ENCODE measurements around the gene PODN.

PODN gene

DNA sequence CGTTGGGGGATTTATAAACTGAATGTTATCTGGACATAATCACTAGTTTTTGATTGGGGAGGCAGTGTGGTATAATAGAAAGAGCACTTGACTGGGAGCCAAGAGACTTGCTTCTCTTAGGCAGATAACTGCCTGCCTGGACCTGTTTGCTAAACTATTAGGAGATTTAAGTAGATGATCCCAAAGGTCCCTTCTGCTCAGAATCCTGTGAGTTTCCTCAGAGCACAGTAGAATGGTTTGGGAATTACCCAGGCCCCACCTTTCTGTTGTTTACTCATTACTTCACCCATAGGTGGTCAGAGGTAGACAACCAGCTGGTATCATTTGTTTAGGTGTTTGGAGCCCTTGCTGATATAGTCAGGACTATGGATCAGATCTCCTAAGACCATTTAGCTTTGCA, 10.3 kb upstream of the PODN start:
- DNase-seq (ENCODE audit: low spot score): no peak

DNA sequence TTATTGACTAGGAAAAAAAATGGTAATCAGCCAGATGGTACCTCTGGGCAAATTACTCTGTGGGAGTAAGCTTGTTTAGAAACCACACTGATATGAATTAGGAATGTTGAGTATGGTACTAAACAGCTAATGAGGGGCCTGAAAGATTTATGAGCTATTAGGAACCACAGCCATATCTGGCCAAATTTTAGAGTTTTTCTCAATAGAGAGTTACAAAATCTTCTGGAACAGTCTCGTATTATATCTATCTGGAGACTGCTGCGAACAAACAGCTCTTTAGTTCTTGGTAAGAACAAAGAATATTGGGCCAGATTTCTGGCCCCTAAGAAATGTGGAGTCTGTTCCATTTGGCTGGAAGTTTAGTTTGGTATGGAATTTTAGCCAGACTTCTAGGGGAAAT, 4.9 kb upstream of the PODN start:
- no peak for DNase-seq (ENCODE audit: low spot score)

DNA sequence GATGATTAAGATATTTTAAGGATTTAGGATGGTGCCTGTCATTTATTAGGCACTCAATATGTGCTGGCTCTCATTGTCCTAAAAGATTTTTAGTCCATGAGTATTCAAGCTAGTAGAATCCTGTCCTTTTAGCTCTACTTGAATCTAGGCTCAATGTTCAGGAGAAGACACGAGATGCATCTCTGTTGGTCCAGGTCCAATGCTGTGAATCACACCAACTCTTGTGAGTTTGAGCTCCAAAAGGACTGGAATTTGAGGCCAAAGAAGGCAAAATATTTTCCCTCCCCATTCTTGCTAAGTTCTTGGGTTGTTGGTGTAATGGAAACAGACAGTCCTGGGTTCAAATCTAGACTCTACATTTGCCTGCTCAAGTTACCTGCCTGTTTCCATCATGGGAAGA, 1.4 kb upstream of the PODN start:
- DNase-seq (ENCODE audit: low spot score): no peak

DNA sequence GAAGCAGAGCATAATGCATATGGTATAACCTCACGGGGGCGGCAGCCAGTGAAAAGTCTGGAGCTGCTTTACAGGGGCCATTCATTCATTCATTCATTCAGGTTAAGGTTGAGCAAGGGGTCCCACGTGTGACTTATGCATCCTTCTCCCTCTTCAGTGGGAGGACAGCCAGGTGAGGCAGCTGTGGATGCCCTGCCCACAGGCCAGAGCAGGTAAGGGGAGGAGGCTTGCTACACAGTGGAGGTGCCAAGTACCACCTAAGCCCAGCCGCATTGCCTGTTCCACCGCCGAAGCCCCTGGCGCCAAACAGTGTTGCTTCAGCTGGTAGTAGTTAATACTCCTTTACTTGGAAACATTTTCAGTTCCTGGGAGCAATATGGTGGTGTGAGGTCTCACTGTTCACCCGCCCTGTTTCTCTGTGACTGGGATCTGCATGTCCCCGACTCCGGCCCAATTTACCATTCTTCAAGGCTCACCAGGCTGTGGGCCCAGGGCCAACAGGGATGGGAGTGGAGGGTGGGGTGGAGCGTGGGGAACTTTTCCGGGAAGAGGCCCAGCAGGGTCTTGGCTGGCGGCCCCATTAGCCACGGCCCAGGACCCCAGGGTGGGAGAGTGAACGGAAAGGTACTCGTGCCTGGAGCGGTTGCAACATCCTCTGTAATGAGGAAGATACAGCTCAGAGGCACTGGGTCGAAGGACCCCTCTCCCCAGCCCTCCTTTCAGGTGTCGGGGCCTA, 722 bp upstream of the PODN start:
- no peak for DNase-seq (ENCODE audit: low spot score)

DNA sequence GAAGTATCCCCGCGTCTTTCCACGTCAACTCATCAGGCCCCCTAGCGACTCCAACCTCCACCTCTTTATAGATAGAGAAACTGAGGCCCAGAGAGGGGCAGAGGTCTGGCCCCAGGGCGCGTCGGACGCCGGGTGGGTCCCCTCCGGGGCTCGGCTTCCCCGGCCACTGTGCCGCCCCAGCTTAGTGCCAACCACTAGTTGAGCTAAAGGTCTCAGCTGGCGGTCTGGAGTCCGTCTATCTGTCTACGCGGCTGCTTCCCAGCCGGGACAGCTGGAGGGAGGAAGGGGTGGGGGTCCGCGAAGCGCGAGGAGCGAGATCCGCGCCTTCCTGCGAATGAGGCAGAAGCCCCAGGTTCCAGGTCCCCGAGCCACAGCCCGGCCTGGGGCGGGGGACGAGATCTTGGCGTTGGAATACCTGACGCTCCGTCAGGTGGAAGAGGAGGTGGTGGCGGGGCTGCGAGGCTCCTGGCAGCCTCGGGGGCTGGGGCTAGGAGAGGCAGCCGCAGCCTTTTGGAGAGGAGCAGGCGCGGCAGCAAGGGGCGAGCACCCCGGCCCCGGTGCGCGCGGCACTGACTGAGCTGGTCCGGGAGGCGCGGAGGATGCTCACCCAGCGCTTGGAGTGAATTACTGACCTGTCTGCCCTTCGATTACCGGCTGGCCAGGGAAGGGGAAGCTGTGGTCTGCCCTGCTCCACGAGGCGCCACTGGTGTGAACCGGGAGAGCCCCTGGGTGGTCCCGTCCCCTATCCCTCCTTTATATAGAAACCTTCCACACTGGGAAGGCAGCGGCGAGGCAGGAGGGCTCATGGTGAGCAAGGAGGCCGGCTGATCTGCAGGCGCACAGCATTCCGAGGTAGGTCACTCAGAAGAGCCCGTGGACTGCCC, 937 bp downstream of the PODN start:
- DNase-seq (ENCODE audit: low spot score): no peak

DNA sequence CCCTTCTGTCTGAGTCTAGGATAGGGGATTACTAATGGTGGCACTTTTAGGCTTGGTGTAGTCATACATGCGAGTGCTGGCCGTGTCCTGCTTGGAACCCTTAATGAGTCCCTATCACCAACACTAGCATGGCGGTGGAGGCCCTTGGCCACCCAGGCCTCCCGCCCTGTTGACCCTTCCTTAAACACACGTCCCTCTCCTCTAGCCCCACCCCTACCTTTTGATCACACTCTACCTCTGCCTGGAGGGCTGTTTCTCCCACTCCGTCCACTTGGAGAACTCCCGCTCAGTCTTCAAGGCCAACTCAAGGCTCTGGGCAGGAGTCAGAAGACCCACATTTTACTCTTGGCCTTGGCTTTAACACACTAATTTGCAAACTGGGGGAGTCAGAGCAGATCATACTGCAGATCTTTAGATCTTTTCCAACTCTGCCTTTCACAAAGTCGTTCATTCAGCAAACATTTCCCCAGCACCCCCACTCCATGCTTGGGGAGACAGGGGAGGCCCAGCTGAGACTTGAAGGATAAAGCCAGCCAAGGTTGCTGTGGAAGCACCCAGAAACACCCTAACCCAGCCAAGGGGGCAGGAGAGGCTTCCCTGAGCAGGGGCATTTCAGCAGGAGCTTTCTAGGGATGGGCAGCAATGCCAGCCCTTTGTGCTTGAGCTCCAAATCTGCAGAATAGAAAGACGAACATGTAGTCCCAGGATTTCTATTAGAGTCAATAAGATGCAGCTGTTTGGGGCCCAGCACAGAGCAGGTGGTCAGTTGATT, 1.9 kb downstream of the PODN start:
- no peak for DNase-seq (ENCODE audit: low spot score)

DNA sequence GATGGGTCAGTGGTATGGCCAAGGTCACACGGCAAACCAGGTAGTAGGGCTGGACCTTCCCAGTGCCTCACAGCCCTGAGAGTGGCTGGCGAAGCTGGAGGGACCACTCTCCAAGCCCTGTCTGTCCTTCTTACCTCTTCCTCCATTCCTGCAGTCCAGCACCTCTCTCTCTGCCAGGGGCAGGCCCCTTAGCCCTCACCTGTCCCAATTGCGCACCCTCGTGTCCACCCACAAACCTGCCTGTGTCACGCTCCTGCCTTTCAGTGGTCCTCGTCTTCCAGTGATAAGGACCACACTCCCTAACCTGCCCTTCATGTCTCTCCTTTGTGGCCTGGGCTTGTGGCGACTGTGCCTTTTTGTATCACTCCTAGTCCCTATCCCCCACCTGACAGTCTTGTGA, 3.4 kb downstream of the PODN start:
- DNase-seq (ENCODE audit: low spot score): no peak

GRCh38 chr1:53066488-53066887, 4.5 kb downstream of the PODN start:
- DNase-seq (ENCODE audit: low spot score): no peak

- DNase-seq (ENCODE audit: low spot score): no peak
Measured at GRCh38 chr1:53066891-53067738, 5.1 kb downstream of the PODN start.

GRCh38 chr1:53067886-53068285, 5.9 kb downstream of the PODN start:
- no peak for DNase-seq (ENCODE audit: low spot score)

DNA sequence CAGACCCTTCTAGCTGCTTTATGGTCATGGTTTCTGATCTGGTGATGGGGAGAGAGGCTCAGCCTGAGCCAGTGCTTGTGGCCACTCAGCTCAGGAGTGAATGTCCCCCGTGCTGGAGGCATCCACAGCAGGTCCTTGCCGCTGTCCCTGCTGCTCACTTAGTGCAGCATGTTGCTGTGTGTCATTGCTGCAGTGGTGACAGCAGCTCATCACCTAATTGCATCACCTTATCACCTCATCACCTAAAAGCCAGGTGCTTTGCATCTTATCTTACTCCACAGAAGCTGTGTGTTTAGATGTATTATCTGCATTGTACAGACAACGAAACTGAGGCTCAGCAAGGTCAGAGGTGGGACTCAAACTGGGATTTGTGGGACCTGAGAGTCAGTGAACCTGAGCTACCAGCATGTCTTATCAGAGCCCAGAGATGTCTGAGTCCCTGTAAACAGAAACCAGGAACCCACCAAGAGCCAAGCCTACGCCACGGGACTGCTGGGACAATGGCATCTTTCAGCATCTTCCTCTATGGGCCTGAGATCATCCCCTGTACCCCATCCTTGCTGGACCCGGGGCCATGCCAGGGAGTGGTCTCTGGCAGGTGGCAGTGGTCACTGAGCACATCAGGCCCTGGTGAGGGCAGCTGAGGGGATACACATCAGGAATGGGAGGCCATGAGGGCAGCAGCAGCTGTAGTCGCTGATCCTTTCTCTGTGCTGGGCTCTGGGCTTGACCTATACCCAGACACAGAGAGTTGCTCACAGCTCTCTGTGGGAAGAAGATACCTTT, 6.5 kb downstream of the PODN start:
- DNase-seq (ENCODE audit: low spot score): no peak

- no peak for DNase-seq (ENCODE audit: low spot score)
Measured at GRCh38 chr1:53069265-53069662, 7.3 kb downstream of the PODN start.

GRCh38 chr1:53069663-53070327, 7.8 kb downstream of the PODN start:
- DNase-seq (ENCODE audit: low spot score): no peak

- DNase-seq (ENCODE audit: low spot score): no peak
Measured at GRCh38 chr1:53070621-53071020, 8.6 kb downstream of the PODN start.

- DNase-seq (ENCODE audit: low spot score): no peak
Measured at GRCh38 chr1:53071167-53071865, 9.3 kb downstream of the PODN start.

DNA sequence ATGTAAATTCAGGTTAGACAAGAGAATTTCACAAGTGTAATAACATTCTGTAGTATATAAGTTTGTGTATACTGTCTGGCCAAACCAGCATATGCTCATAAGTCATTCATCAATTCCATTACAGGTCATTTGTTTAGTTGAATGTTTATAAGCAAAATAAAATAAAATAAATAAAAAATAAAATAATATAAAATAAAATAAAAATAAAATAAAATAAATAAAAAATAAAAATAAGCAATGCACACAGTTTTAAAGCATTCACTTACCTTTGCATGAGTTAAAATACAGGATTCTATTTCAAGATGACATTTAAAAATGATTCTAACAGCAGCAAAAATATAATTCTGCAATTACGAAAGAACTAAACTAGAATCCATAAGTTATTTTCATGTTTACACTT, 9.9 kb downstream of the PODN start:
- no peak for DNase-seq (ENCODE audit: low spot score)

GRCh38 chr1:53073287-53073686, 11.3 kb downstream of the PODN start:
- no peak for DNase-seq (ENCODE audit: low spot score)

GRCh38 chr1:53073868-53074311, 11.9 kb downstream of the PODN start:
- no peak for DNase-seq (ENCODE audit: low spot score)

- DNase-seq (ENCODE audit: low spot score): no peak
Measured at GRCh38 chr1:53074313-53075154, 12.5 kb downstream of the PODN start.

Measured in hematopoietic multipotent progenitor cell treated with erythropoietin and hydrocortisone succinate and interleukin-3 and kit ligand, for 15 days (in vitro differentiated cells).